Neural cell (in vitro differentiated cells): Measurements from ENCODE around the gene SELENOH.

ENCODE experiments used
- EP300 ChIP-seq: fragments of 450-650 bp; conservative IDR thresholded peaks from 2 replicates; pipeline ENCODE4 v1.6.1; 2014; ENCODE audit warnings: antibody characterized with exemption, mild to moderate bottlenecking, moderate library complexity; ENCODE audit not compliant: poor library complexity, severe bottlenecking
- EZH2 ChIP-seq: fragments of 200-600, 300-800 bp; shearing (Covaris generic), sonication (generic); IDR thresholded peaks from 2 replicates; pipeline ENCODE4 v1.6.1; 2014; ENCODE audit warnings: antibody characterized with exemption, low read length, borderline replicate concordance, mild to moderate bottlenecking; ENCODE audit not compliant: insufficient read depth, poor library complexity, severe bottlenecking
- POLR2AphosphoS5 ChIP-seq: IDR thresholded peaks from 2 replicates; pipeline ENCODE4 v1.6.1; 2012
- RAD21 ChIP-seq: fragments of 450-650 bp; conservative IDR thresholded peaks from 2 replicates; pipeline ENCODE4 v1.6.1; 2014; ENCODE audit warnings: antibody characterized with exemption, mild to moderate bottlenecking, moderate library complexity
- SMC3 ChIP-seq: fragments of 450-650 bp; conservative IDR thresholded peaks from 2 replicates; pipeline ENCODE4 v1.6.1; 2014; ENCODE audit warnings: antibody characterized with exemption, mild to moderate bottlenecking, moderate library complexity; ENCODE audit not compliant: poor library complexity
- TAF1 ChIP-seq: IDR thresholded peaks from 2 replicates; pipeline ENCODE4 v1.6.1; 2012; ENCODE audit warnings: low read depth
- TF ChIP-seq, protein P1 (sequence below): fragments of 450-650 bp; IDR thresholded peaks from 2 replicates; pipeline ENCODE4 v1.5.1; 2014; ENCODE audit warnings: antibody characterized with exemption, mild to moderate bottlenecking, moderate library complexity; ENCODE audit not compliant: poor library complexity, severe bottlenecking
- TF ChIP-seq, protein P2 (sequence below): IDR thresholded peaks from 2 replicates; pipeline ENCODE4 v1.6.1; 2012; ENCODE audit warnings: borderline replicate concordance

DNA sequence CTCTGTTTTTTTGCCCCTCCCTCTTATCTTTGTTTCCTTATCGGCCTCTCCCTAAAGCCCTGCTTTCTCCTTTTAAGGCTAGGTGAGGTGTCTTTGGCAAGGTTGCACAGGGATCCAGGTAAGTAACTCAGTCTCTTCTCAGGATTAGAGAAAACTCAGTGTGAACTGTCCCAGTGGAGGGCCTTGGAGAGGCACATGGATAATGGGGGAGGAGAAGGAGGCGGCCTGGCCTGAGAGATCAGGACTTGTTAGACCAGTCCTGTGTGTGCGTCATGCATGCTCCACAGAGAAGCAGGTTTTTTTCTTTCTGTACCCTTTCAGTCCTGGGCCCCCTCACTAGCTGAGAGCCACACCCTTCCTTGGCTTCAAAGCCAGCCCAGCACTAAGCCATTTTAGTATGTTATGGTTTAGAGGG lies 40.2 kb downstream of the SELENOH start:
- TF ChIP-seq TAF1 (no peak), POLR2AphosphoS5 (no peak), EP300 (no peak), RAD21 (no peak), EZH2 (no peak), SMC3 (no peak)
- TF ChIP-seq, protein P1, sequence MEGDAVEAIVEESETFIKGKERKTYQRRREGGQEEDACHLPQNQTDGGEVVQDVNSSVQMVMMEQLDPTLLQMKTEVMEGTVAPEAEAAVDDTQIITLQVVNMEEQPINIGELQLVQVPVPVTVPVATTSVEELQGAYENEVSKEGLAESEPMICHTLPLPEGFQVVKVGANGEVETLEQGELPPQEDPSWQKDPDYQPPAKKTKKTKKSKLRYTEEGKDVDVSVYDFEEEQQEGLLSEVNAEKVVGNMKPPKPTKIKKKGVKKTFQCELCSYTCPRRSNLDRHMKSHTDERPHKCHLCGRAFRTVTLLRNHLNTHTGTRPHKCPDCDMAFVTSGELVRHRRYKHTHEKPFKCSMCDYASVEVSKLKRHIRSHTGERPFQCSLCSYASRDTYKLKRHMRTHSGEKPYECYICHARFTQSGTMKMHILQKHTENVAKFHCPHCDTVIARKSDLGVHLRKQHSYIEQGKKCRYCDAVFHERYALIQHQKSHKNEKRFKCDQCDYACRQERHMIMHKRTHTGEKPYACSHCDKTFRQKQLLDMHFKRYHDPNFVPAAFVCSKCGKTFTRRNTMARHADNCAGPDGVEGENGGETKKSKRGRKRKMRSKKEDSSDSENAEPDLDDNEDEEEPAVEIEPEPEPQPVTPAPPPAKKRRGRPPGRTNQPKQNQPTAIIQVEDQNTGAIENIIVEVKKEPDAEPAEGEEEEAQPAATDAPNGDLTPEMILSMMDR: no peak
- TF ChIP-seq, protein P2, sequence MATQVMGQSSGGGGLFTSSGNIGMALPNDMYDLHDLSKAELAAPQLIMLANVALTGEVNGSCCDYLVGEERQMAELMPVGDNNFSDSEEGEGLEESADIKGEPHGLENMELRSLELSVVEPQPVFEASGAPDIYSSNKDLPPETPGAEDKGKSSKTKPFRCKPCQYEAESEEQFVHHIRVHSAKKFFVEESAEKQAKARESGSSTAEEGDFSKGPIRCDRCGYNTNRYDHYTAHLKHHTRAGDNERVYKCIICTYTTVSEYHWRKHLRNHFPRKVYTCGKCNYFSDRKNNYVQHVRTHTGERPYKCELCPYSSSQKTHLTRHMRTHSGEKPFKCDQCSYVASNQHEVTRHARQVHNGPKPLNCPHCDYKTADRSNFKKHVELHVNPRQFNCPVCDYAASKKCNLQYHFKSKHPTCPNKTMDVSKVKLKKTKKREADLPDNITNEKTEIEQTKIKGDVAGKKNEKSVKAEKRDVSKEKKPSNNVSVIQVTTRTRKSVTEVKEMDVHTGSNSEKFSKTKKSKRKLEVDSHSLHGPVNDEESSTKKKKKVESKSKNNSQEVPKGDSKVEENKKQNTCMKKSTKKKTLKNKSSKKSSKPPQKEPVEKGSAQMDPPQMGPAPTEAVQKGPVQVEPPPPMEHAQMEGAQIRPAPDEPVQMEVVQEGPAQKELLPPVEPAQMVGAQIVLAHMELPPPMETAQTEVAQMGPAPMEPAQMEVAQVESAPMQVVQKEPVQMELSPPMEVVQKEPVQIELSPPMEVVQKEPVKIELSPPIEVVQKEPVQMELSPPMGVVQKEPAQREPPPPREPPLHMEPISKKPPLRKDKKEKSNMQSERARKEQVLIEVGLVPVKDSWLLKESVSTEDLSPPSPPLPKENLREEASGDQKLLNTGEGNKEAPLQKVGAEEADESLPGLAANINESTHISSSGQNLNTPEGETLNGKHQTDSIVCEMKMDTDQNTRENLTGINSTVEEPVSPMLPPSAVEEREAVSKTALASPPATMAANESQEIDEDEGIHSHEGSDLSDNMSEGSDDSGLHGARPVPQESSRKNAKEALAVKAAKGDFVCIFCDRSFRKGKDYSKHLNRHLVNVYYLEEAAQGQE: no peak
